Keratinocyte (primary cell): ENCODE results near the gene FNTB. TPM values are rescaled to one million over a fixed set of nuclear protein-coding genes. Genes with fewer than 3 reads are reported as not detected.

ENCODE experiments used
- DNase-seq: peaks from one replicate; pipeline ENCODE4 v3.0.0-alpha.2; 2011; ENCODE audit warnings: low read depth, missing footprints, low spot score
- FAIRE-seq: peaks from 2 replicates; lab custom pipeline; 2011; peaks lifted over from hg19 to GRCh38; lab: Jason Lieb, UNC
- H2AFZ ChIP-seq: 2 replicates; pipeline ENCODE4 v1.6.0; 2012; ENCODE audit warnings: low read length, control low read depth, inconsistent platforms; ENCODE audit not compliant: control insufficient read depth
- H3K27ac ChIP-seq: 2 replicates; pipeline ENCODE4 v1.5.1; 2011; ENCODE audit warnings: low read length; ENCODE audit not compliant: control insufficient read depth, insufficient read depth
- H3K27me3 ChIP-seq: 3 replicates; pipeline ENCODE4 v1.6.0; 2011; ENCODE audit warnings: low read length; ENCODE audit not compliant: control insufficient read depth, insufficient read depth; ENCODE audit errors: extremely low read depth
- H3K36me3 ChIP-seq, 2 experiments: 2 replicates in 1 of 2; 3 replicates in 1 of 2; pipeline ENCODE4 v1.5.1; 2011; ENCODE audit warnings: low read length in 2 of 2, mild to moderate bottlenecking in 1 of 2; ENCODE audit not compliant: control insufficient read depth in 2 of 2, insufficient read depth in 2 of 2; ENCODE audit errors: extremely low read depth in 1 of 2
- H3K4me1 ChIP-seq: 3 replicates; pipeline ENCODE4 v1.5.1; 2011; ENCODE audit warnings: low read length; ENCODE audit not compliant: control insufficient read depth, insufficient read depth; ENCODE audit errors: extremely low read depth
- H3K4me2 ChIP-seq: 3 replicates; pipeline ENCODE4 v1.6.0; 2011; ENCODE audit warnings: low read depth, low read length; ENCODE audit not compliant: control insufficient read depth, insufficient read depth; ENCODE audit errors: extremely low read depth
- H3K4me3 ChIP-seq, 3 experiments: fragments of 200-600 bp in 1 of 3; sonication (generic) in 1 of 3; 2 replicates in 2 of 3; 3 replicates in 1 of 3; pipeline ENCODE4 v1.5.1; 2011 to 2016; ENCODE audit warnings: low read length in 3 of 3, mild to moderate bottlenecking in 3 of 3, control low read depth in 2 of 3, inconsistent platforms in 1 of 3, low read depth in 1 of 3, mixed read lengths in 1 of 3, mixed run types in 1 of 3, moderate library complexity in 1 of 3; ENCODE audit not compliant: control insufficient read depth in 2 of 3, insufficient read depth in 2 of 3; ENCODE audit errors: extremely low read depth in 1 of 3
- H3K79me2 ChIP-seq: 2 replicates; pipeline ENCODE4 v1.6.0; 2012; ENCODE audit warnings: low read length; ENCODE audit not compliant: control insufficient read depth, insufficient read depth
- H3K9ac ChIP-seq: 3 replicates; pipeline ENCODE4 v1.6.0; 2011; ENCODE audit warnings: low read length; ENCODE audit not compliant: control insufficient read depth, insufficient read depth; ENCODE audit errors: extremely low read depth
- H3K9me1 ChIP-seq: 3 replicates; pipeline ENCODE4 v1.6.0; 2011; ENCODE audit warnings: low read length; ENCODE audit not compliant: control insufficient read depth, insufficient read depth; ENCODE audit errors: extremely low read depth
- H3K9me3 ChIP-seq: 2 replicates; pipeline ENCODE4 v1.5.1; 2012; ENCODE audit warnings: low read depth, low read length; ENCODE audit not compliant: control insufficient read depth
- H4K20me1 ChIP-seq: 3 replicates; pipeline ENCODE4 v1.6.0; 2011; ENCODE audit warnings: low read length; ENCODE audit not compliant: control insufficient read depth, insufficient read depth; ENCODE audit errors: extremely low read depth
- CTCF ChIP-seq, 3 experiments: IDR thresholded peaks in 1 of 3; conservative IDR thresholded peaks in 1 of 3; optimal IDR thresholded peaks in 1 of 3; 2 replicates in 2 of 3; 3 replicates in 1 of 3; pipeline versions ENCODE3 to v1.5.1; 2011; ENCODE audit warnings: low read length in 3 of 3, mild to moderate bottlenecking in 3 of 3, moderate library complexity in 2 of 3, control low read depth in 1 of 3, inconsistent platforms in 1 of 3; ENCODE audit not compliant: insufficient read depth in 2 of 3; ENCODE audit errors: extremely low read depth in 1 of 3
- EZH2 ChIP-seq: IDR thresholded peaks from one replicate; pipeline ENCODE4 v1.6.1; 2012; ENCODE audit warnings: inconsistent platforms, mild to moderate bottlenecking, low read length, moderate library complexity
- dilution Hi-C: fragments of 300-500 bp; cut with MboI; formaldehyde crosslinking; loops from one replicate; pipeline ENCODE4 v1.7.0; 2020; ENCODE audit warnings: low sequenced_read_pairs; ENCODE audit not compliant: extremely low pct_ligation_motif_present
- polyA plus RNA-seq, 5 experiments: library from polyadenylated mRNA; depleted of rRNA in 3 of 5; stranded (reverse) in 3 of 5; stranded (forward) in 1 of 5; unstranded in 1 of 5; fragments of >200 nt; gene quantifications; 1 replicate in 1 of 5; 2 replicates in 3 of 5; 3 replicates in 1 of 5; pipeline versions ENCODE4 v1.2.1 to v1.2.3, GENCODE V29; 2011 to 2012; ENCODE audit warnings: missing spikeins in 2 of 5, low read depth in 1 of 5, low replicate concordance in 1 of 5

Gene FNTB
- polyA plus RNA-seq, 1 donor (not counting 4 experiments of a cell fraction or from before 2014, with no cell fraction given) = 10.1 TPM

GRCh38 chr14:65044596-65044959 is 57.9 kb downstream of the FNTB start:
- no peaks in the 10 kb centered on the region for H3K9me1 ChIP-seq
- no peaks in the 10 kb centered on the region for H3K79me2 ChIP-seq
- DNase-seq (no peak), FAIRE-seq (no peak)
- H3K36me3 ChIP-seq = peaks cover 6 to 9% of the 10 kb centered on the region in 2 experiments
- H3K4me3 ChIP-seq = no peak overlapping the region
- H3K4me1 ChIP-seq = peaks cover 18% of the 10 kb centered on the region
- no peak overlapping the region for H3K4me2 ChIP-seq
- H3K27me3 ChIP-seq = no peaks in the 10 kb centered on the region
- no peaks in the 10 kb centered on the region for H3K9me3 ChIP-seq
- dilution Hi-C loops = no loop called here
- no peak overlapping the region for H3K9ac ChIP-seq
- no peak overlapping the region for H2AFZ ChIP-seq
- H3K27ac ChIP-seq = no peak overlapping the region
- H4K20me1 ChIP-seq = no peaks in the 10 kb centered on the region
- no peak for TF ChIP-seq EZH2
- no peak for TF ChIP-seq CTCF (optimal IDR thresholded peaks at IDR 0.05 in 1 of 3, IDR thresholded peaks at IDR 0.05 in 1 of 3, conservative IDR thresholded peaks at IDR 0.05 in 1 of 3; ENCODE audit: extremely low read depth in 1 of 3, insufficient read depth in 2 of 3, low read length in 3 of 3)

GRCh38 chr14:65045006-65045405 is 58.3 kb downstream of the FNTB start:
- no peak overlapping the region for H3K27ac ChIP-seq
- H2AFZ ChIP-seq = no peak overlapping the region
- H3K9me1 ChIP-seq = no peaks in the 10 kb centered on the region
- peaks cover 18% of the 10 kb centered on the region for H3K4me1 ChIP-seq
- H3K4me2 ChIP-seq = no peak overlapping the region
- TF ChIP-seq EZH2 (no peak), CTCF (optimal IDR thresholded peaks at IDR 0.05 in 1 of 3, IDR thresholded peaks at IDR 0.05 in 1 of 3, conservative IDR thresholded peaks at IDR 0.05 in 1 of 3; ENCODE audit: extremely low read depth in 1 of 3, insufficient read depth in 2 of 3, low read length in 3 of 3) (no peak)
- no peak overlapping the region for H3K4me3 ChIP-seq
- no peak for FAIRE-seq
- H3K9me3 ChIP-seq = no peaks in the 10 kb centered on the region
- no peak overlapping the region for H3K9ac ChIP-seq
- dilution Hi-C loops = no loop called here
- H4K20me1 ChIP-seq = no peaks in the 10 kb centered on the region
- DNase-seq = no peak
- H3K27me3 ChIP-seq = no peaks in the 10 kb centered on the region
- H3K36me3 ChIP-seq = peaks cover 6 to 9% of the 10 kb centered on the region in 2 experiments
- H3K79me2 ChIP-seq = no peaks in the 10 kb centered on the region
